HG02798 (cell line): ENCODE results near the gene ANKRD42.
A peak's percentile ranks its signal among the peaks of the same experiment; 100 is the strongest.

Experiments
- ATAC-seq: cut with Tn5 transposase; IDR thresholded peaks from one replicate; pipeline ENCODE4 v1.9.1; 2021; ENCODE audit warnings: mild to moderate bottlenecking; ENCODE audit not compliant: unreplicated experiment, poor library complexity

ANKRD42 gene

DNA sequence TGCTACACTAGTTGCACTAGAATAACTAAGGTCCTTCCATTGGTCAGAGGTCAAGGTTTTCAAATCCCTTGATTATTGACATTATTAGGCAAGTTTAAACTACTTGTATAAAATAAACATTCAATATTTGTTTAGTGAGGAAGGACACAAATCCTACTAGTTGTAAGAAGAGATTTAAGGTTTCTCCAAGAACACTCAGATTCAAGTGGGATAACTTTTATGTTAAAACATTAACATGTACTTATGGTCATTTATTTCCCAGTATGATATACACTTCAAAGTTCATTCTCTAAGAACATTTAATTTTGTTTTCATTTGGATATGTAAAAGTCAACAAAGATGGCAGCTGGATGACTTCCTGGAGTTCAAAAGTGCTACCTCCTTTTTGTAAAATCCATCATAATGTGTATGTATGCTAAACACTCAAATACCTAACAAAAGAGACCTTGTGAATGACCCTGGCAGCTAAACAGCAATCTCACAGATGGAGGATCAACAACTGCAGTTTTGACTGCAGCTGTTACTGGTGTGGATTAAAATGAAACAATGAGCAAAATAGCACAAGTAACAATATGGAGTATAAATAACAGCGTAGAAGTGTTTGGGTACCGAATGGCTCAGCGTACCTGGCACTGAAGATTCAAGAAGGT, 91.1 kb downstream of the ANKRD42 start:
- no peak for ATAC-seq

- ATAC-seq: peak; percentile 53
Measured at GRCh38 chr11:83285151-83285770, 91.7 kb downstream of the ANKRD42 start.

- peak; percentile 90 for ATAC-seq
Measured at GRCh38 chr11:83285771-83286528, 92.4 kb downstream of the ANKRD42 start, which contains the start of gene CCDC90B. TSS of gene CCDC90B (minus strand) at chr11:83286367. CDS start at chr11:83285972, 395 bp downstream.

DNA sequence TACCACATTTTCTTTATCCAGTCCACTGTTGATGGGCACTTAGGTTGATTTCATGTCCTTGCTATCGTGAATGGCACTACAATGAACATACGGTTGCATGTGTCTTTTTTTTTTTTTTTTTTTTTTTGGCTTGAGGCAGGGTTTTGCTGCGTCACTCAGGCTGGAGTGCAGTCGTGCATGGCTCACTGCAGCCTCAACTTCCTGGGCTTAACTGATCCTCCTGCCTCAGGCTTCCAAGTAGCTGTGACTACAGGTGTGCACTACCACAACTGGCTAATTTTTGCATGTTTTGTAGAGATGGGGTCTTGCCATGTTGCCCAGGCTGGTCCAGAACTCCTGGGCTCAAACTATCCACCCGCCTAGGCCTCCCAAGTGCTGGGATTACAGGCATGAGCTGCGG, 94.1 kb downstream of the ANKRD42 start:
- ATAC-seq: no peak

GRCh38 chr11:83292709-83293456, 99.4 kb downstream of the ANKRD42 start:
- peak; percentile 77 for ATAC-seq

GRCh38 chr11:83293457-83293774, 99.9 kb downstream of the ANKRD42 start:
- ATAC-seq: no peak

DNA sequence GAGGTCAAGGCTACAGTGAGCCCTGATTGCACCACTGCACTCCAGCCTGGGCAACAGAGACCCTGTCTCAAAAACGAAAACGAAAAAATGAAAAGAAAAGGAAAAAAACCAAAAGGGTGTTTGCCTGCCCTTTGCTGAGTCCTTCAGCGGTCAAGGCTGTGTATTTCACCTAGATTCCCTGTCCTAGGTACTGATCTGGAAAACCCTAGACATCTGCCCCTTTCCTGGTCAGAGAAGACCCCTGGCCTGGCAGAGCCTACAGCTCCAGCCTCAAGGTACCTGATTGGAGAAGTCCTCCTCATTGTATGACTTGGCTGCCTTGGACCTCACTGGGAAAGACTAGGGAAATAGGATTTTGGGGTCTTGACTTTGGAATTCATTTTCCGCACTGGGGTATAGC, 100.7 kb downstream of the ANKRD42 start:
- no peak for ATAC-seq
